ENCODE data around the gene PRR22.
A peak's percentile ranks its signal among the peaks of the same experiment; 100 is the strongest.

The PRR22 gene

GRCh38 chr19:5811117-5811516 is 26.6 kb upstream of the PRR22 start:
- no peak for DNase-seq

- no peak for DNase-seq
Measured at GRCh38 chr19:5809469-5809868, 24.9 kb upstream of the PRR22 start.

GRCh38 chr19:5809053-5809452 is 24.5 kb upstream of the PRR22 start:
- DNase-seq = no peak

- no peak for DNase-seq
Measured at GRCh38 chr19:5808120-5808816, 23.7 kb upstream of the PRR22 start.

- DNase-seq = no peak
Measured at GRCh38 chr19:5806905-5807304, 22.4 kb upstream of the PRR22 start.

GRCh38 chr19:5806133-5806489 is 21.6 kb upstream of the PRR22 start:
- DNase-seq = no peak

- DNase-seq = peak; percentile 62
Measured at GRCh38 chr19:5805462-5806132, 21.1 kb upstream of the PRR22 start.

- DNase-seq = no peak
Measured at GRCh38 chr19:5804516-5805461, 20.2 kb upstream of the PRR22 start, which contains the start of gene NRTN. TSS of gene NRTN (plus strand) at chr19:5805067. CDS start at chr19:5824166, 19,099 bp downstream.

- DNase-seq = peak; percentile 95
Measured at GRCh38 chr19:5803752-5804515, 19.4 kb upstream of the PRR22 start.

- no peak for DNase-seq
Measured at GRCh38 chr19:5803441-5803751, 18.9 kb upstream of the PRR22 start.

GRCh38 chr19:5801796-5802619 is 17.5 kb upstream of the PRR22 start:
- no peak for DNase-seq

- DNase-seq = no peak
Measured at GRCh38 chr19:5800361-5801270, 16.1 kb upstream of the PRR22 start.

GRCh38 chr19:5799247-5800241 is 15.0 kb upstream of the PRR22 start:
- no peak for DNase-seq

GRCh38 chr19:5798244-5798643 is 13.7 kb upstream of the PRR22 start:
- no peak for DNase-seq

- no peak for DNase-seq
Measured at GRCh38 chr19:5795382-5795919, 10.9 kb upstream of the PRR22 start.

GRCh38 chr19:5793188-5793587 is 8.6 kb upstream of the PRR22 start:
- DNase-seq = no peak

GRCh38 chr19:5792224-5792623 is 7.7 kb upstream of the PRR22 start:
- DNase-seq = no peak

GRCh38 chr19:5790559-5791520 is 6.3 kb upstream of the PRR22 start, which contains the start of gene DUS3L:
TSS of gene DUS3L (minus strand) at chr19:5791163. CDS start at chr19:5791141, 22 bp downstream.
- DNase-seq = peak; percentile 95
